Glomerular visceral epithelial cell (primary cell): ENCODE data around the gene CYP2A6.
"Not testable (repeated sequence)": the region's sequence is repeated elsewhere in the genome, so short reads cannot be mapped to it uniquely, and the experiment has no call there.

Source experiments
- DNase-seq: peaks from one replicate; pipeline ENCODE4 v3.0.0-alpha.2; 2016; ENCODE audit errors: extremely low spot score

CYP2A6 gene

DNA sequence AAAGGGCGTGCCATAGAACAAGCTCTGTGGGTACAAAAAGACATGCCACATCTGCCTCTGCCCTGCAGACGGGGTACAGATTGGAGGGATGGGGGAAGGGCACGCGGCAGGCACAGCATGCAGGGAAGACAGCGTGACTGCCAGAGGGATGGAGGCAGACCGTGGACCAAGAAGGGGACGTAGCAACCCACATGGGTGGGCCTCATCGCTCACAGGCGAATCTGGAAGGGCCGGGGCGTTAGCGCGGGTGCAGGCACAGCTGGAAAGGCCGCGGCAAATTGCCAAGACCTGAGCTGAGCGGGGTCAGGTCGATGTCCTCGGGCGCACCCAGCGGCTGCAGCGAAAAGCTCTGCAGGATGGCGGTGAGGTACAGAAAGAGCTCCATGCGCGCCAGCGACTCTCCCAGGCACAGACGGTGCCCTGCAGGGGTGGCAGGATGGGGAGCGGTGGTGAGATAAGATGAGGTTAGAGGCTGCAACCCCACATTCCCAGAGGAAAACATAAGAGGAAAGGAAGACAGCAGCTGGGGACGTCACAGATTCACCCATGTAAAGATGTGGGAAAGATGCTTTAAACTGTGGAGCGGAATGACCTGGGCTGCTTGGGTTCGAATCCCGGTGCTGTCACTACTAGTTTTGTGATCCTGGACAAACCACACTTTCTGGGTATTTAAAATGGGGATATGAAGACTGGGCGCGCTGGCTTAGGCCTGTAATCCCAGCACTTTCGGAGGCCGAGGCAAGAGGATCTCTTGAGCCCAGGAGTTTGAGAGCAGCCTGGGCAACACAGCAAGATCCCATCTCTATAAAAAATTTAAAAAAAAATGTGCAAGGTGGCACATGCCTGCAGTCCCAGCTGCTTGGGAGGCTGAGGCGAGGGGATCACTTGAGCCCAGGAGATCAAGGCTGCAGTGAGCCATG lies 31.5 kb downstream of the CYP2A6 start:
- peak; percentile 74 for DNase-seq

DNA sequence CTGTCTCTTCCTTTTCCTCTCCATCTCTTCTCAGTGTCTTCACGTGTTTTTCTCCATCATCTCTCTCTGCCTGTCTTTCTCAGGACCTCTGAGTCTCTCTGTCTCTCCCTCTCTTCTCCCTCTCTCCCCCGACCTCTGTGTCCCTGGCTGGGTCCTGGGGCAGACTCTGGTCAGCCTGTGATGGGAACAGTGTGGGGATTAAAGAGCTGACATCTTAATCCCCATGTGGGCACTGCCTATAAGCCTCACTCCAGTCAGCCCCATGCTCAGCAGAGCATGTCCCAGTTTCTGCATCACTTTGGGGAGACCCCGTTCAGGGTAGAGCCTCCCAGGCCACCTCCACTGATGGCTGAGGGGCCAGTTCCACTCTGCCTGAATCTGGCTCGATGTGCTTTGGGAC lies 35.0 kb downstream of the CYP2A6 start:
- DNase-seq, result no peak

DNA sequence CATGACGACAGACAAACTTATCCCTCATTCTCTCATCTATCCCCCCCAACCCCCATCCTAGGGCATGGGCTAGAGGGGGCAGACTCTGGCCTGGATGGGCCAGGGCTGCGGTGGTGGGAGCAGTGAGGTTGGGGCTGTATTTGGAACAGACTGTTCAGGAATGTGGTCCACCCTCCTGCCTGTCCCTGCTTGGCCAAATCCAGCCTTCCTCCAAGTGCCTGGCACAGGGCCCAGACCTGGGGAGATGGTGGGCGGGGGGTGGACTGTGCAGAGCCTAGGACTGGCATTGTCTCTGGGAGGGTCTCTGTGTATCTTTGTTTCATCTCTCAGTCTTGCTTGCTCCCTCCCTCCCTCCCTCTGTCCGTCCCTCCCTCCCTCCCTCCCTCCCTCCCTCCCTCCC lies 37.1 kb downstream of the CYP2A6 start:
- DNase-seq, result no peak

DNA sequence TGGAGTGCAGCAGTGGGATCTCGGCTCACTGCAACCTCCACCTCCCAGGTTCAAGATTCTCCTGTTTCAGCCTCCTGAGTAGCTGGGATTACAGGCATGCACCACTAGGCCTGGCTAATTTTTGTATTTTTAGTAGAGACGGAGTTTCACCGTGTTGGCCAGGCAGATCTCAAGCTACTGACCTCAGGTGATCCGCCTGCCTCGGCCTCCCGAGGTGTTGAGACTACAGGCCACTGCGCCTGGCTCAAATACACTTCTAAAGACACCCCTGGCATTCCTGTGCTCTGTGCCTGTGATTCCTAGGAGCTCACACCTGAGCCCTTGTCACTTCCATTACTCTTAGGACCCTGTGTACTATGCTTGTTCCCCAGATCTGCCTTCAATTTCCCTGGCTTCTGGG lies 37.7 kb downstream of the CYP2A6 start:
- not testable (repeated sequence) for DNase-seq

DNA sequence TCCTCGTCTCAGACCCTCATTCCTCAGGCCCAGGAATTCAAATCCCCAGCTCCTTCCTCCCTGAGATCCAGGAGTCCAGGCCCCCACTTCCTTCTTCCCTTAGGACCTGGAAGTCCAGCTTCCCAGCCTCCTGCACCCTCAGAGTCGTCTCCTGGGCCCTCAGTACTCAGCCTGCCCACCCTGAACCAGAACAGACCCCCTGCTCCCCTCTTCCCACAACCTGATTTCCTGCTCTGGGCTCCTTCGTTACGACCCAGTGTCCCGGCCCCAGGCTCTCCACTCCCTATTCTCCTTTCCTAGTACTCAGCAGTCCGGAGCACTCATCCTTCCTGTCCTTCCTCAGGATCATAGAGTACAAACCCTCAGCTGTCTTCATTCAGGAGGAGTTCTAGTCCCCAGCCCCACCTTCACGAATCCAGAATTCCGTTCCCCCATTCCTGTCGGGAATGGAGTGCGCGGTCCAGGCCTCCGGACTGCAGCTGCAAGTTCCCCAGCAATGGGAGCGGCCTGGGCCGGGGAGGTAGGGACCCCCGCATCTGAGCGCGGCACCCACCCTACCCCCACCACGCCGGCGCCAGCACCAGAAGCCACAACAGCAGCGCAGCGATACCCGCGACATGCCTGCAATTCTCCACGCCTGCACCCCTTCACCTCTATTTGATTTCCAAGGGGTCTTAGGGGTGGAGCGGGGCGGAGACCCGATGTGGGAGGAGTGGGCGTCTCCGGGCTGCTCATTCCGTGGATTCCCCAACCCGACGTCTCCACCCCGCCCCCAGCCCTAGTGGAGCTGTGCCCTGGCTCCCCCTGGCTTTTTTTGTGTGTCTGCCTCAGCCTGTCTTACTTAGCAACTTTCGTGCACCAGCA lies 38.5 kb downstream of the CYP2A6 start:
- no peak for DNase-seq

DNA sequence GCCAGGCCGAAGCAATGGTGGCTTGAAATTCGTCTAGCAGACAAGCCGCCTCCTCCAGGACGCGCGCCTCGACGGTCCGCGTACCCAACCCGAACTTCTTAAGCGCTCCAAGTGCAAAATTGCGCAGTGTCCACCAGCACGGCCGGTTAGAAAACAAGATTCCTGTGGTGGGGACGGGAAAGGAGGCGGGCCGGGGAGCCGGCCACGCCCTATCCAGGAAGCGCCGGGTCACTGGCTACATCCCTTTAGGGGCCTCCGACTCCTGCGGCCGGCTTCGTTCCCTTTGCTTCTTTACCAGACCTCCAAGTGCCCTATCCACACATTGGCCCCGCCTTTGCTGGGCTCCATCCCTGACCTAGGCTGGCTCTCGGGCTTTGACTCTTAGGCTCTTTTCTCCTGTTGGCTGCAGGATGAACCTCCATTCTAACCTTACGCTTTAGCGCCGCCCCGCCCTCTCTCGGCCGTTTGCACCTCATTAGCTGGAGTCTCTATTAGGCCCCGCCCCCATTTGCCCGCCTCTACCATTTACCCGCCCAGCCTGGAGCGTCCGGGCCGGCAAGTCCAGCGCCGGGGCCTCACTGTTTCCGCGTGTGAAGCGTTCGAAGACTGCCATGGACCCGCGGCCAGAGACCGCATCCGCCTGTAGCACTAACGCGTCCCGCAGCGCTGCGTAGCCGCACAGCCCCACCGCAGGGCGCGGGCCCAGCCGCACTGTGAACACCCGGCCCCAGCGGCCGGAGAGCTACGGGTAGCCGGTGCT lies 39.4 kb downstream of the CYP2A6 start:
- DNase-seq, result peak; percentile 75

DNA sequence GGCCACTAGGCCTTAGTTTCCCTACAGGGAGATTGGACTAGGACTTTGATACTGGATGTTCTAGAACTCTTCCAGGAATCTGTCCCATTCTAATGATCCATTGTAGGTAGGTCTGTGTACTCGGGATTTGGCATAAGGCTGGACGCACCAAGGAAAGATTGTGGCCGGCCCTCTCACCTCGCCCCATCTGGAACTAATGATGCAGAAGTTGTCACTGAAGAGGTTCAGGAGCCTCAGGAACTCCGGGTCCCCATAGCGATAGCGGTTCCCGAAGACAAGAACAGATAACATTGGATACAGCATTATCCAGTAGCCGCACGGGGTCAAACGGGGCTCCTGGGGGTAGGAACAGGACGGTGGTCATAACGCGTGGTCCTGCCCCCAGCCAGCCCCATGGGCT lies 40.1 kb downstream of the CYP2A6 start:
- DNase-seq, result no peak

DNA sequence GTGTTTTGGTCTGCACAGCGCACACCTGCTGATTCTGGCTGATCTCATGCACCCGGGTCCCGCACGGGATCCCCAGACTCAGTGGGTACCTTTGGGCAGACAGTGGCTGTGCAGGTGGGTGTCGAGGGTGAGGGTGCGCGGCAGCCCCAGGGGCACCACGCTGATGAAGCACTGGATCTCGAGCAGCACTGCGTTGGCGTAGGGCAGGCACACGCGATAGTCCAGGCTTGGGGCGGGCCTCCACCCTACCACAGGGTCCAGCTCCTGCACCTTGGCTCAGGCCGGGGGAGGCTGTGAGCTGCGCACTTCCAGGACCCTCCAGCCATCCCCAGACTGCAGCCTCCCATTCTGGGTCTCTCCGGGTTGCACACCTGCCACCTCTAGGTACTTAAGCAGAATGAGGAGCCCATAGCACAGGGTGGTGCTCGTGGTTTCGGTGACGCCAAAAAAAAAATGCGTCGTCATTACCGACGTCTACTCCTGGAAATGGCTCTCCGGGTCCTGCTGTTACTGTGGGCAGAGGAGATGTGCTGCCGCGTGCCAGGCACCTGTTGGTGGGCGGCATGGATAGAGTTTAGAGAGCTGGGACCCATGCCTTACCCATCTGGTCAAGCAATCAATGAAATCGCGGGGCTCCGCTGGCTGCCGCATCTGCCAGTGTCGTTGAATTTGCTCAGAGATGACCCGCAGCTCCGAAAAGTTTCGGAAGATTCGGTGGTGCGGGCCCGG lies 40.7 kb downstream of the CYP2A6 start:
- no peak for DNase-seq

DNA sequence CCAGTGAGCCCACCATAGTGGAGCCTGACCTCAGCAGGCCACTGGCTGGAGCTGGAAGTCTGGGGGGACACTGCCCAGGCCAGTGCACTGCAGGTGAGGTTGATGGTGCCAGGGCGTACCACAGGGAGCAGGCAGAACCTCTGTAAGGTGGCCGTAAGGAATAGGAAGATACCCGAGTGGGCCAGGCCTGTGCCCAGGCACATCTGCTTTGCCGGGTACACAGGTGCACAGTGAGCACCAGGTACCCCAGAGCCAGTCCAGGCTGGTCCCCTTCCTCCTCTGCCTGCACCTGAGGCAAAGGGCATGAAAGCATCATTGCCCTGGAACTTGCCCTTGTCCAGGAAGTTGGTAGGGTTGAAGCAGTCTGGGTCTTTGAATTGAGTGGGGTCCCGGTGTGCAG lies 41.8 kb downstream of the CYP2A6 start:
- DNase-seq, result no peak

DNA sequence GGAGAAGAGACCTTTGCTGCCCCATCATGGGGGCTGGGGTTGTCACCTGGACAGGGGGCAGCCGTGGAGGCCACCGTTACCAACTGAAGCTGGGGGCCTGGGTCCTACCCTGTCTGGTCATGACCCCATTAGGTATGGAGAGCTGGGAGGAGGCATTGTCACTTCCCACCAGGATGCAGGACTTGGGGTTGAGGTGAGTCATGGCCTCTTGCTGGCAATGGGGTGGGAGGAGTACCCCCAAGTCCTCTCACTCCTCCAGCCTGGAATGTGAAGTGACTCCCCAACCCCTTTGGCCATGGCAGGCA lies 42.3 kb downstream of the CYP2A6 start:
- DNase-seq, result no peak

DNA sequence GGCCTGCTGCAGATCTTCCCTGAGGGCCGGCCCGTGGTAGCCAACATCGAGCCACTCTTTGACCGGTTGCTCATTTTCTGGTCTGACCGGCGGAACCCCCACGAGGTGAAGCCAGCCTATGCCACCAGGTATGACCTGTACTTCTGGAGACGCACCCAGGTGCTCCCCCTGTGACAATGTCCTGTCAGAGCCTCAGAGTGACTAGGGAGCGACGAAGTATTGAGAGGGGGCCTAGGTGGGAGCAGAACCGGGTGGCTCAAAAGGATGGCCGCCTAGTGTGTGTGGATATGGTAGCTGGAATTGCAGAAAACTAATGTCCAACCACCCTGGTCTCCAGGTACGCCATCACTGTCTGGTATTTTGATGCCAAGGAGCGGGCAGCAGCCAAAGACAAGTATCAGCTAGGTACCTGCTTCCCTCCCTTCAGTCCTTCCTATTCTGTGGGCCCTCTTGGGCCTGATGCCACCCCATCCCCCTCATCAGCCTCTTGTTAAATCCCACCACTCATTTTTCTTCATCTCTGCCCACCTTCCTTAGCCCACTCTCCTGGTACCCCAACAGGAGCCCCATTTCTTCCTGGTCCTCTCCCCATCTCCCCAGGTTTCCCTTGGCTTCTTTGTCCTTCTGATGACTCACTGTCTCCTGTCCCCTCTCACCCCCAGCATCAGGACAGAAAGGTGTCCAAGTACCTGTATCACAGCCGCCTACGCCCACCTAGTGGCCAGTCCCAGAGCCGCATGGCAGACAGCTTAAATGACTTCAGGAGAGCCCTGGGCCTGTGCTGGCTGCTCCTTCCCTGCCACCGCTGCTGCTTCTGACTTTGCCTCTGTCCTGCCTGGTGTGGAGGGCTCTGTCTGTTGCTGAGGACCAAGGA lies 42.9 kb downstream of the CYP2A6 start:
- peak; percentile 37 for DNase-seq

DNA sequence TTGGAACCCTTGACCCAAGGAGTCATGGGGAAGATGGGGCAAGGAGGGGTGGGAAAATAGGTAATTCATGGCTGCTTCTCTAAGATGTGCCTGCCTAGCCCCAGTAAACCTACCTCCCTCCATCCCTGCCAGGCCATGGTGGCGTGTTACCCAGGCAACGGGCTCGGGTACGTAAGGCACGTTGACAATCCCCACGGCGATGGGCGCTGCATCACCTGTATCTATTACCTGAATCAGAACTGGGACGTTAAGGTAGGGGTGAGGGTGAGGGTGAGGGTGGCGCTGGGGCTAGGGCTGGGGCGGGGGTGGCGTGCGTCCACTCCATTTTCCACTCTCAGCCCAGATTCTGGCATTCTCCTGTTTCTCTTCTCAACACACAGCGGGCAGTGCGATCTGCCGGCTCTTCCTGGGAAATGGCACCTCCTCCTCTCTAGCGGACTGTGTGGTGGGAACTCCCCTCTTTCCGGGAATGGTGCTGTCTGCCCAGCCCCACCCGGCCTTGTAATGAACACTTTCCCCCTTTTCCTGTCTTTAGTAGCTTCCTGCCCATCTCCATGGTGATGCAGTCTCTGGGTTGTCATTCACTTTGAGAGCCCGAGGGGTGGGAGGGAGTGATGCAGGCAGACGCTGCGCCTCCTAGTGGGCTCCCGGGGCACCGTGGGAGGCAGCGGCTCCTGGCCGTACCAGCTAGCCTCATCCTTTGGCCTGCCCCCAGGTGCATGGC lies 43.7 kb downstream of the CYP2A6 start:
- DNase-seq, result peak; percentile 82

DNA sequence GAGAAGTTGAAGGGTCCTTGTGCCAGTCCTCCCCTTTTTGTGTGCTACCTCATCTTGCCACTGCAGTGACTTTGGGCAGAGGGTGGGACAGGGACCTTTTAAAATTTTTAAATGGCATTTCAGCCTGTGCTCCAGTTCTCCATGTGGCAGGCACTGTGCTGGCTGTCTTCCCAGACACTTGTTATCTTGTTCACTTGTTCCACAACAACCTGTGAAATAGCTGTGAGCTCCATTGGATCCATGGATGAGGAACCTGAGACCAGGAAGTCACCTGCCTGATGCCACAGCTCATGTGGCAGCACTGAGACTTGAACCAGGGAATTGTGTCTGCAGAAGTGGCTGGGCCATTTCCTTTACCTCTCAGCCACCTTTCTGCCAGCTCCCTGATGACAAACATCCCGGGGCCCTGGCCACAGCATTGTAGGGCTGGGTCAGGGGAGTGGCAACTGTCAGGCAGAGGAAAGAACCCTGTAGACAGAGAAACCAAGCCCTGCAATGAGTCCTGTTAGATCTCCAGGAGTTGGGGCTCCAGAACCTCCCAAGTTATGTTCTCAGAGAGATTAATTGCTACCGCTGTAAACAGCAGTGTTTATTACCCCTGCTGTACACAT lies 44.9 kb downstream of the CYP2A6 start:
- no peak for DNase-seq

DNA sequence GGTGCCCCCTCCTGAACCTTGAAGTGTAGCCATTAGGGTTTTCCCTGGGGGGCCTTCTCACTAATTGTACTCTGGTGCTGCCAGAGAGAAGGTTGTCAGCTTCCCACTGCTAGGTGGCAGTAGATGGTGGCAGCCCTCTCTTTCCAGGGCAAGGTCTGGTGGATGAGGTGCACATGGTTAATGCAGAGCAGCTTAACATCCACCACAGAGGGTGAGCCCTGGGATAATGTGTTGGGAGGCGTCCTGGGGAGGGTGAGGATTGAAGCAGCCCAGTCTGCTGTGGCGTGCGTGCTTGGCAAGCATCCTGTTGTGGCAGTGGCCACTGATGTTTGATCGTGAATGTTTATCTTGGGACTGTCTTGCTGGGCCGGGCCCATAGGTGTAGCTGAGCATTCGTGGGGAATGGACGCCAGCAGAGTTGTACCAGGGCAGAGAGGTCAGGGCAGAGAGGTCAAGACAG lies 45.4 kb downstream of the CYP2A6 start:
- DNase-seq, result no peak

DNA sequence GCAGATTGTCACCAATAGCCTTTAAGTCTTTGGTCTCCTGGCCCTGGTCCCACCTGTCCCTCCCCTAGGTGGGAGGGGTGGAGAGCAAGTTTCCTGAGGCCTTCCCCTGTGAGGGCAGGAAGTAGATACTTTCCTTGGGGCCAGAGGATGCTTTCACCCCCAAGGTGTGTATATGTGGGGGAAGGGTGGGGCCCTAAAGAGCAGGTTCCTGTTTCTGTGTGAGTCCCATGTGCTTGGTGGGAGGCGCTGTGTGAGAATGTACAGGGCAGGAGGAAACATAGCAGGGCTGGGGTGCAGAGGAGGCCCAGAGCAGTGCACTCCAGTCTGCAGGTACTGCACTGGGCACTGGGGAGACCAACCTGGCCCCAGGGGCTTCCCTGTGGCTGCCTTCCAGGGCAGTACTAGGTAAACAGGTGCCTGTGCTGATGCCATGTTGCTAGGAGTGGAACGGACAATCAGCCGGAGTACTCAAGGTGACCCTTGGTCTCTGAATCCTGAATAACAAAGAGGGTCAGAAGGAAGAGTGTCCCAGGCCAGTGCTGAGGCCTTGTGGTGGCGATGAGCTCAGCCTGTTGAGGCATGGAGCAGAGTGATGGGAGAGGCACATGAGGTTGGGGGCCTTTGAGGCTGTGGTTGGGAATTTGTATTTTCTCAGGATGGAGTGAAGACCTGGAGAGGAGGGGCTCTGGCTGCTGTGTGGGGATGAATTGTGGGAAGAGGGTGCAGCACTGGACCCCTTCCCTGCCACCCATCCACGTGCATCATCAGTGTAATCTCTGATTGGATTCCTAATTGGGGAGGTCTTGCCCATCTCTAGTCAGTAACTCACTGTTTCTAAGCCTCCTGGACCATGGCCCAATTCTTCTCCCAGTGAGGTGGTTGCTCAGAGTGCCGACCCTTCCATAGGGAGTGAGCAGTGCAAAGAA lies 46.1 kb downstream of the CYP2A6 start:
- DNase-seq, result no peak

DNA sequence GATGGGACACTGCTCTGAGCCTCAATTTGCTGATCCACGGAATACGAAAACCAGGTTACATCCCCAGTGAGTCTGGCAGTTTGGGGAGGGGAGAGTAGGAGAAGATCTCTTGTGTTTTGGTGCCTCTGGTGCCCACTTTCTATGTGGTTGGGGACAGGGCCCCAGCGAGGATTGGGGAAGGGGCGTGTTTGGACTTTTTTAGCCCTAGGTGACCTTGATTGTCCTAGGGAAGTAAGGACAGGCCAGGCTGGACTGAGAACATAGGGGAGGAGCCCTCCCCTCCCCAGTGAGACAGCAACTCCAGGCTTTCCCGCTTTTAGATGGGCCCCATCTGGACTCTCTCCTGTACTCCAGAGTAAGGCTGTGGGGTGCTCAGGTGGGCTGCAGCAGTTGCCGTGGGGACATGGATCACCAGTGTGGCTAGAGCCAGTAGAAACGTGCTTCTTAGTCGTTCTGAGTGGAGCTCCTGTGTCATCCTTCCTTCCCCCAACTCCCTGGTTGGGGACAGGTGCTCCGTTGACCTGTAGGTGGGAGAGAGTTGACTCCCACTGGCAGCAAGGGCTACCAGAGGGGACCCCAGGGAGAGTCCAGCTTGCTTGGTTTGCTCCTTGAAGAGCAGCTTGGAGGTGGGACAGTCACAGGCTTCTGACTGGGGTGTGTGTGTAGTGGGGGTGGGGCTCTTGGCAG lies 46.9 kb downstream of the CYP2A6 start:
- DNase-seq, result no peak

DNA sequence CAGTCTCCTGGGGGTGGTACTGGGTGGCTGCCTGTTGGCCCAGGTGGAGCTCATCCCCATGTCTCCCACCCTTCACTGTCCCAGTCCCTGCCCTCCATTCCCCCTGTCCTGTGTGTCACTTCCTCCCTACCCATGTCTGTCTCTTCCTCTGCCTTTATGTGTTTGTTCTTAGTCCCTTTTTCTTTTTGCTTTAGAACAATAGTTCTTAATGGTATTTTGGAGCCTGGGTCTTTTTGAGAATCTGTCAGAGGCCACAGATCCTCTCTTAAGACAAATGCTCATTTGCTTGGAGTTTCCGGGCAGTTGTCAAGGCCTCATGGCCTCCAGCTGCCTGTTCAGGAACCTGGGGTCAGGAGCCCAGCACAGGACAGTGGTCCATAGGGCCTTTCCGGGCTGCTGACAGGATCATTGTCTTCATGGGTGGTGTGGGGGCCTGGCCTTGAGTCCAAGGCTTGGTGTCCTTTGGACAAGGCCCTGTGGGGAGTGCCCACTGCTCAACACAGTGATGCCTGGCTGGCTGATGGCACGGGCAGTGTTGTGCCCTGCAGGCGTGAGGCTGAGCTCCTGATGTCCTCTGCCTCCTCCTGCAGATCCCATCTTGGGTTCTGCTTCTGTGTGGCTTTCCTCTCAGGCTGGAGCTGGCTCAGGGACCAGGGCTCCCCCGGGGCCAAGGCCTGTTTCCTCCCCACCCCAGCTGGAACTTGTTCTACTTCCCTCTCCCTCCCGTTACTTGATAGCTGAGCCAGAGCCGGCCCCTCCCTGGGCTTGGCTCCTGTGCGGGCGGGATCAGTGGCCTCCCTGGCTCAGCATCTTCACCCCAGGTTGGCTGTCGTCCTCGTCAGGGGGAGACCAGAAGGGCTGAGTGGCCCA lies 47.7 kb downstream of the CYP2A6 start:
- DNase-seq, result no peak
